HUES48 (cell line): ENCODE measurements around the gene TTC31.
A peak's percentile ranks its signal among the peaks of the same experiment; 100 is the strongest.

Experiments used
- H3K27ac ChIP-seq: one replicate; pipeline ENCODE4 v1.7.0; 2013; ENCODE audit warnings: low read depth, low read length, inconsistent platforms
- H3K27me3 ChIP-seq: 2 replicates; pipeline ENCODE4 v1.6.1; 2013; ENCODE audit warnings: mild to moderate bottlenecking, low read length; ENCODE audit not compliant: control insufficient read depth, insufficient read depth
- H3K36me3 ChIP-seq: 2 replicates; pipeline ENCODE4 v1.6.1; 2013; ENCODE audit warnings: low read length; ENCODE audit not compliant: control insufficient read depth, insufficient read depth
- H3K4me1 ChIP-seq: 2 replicates; pipeline ENCODE4 v1.6.1; 2013; ENCODE audit warnings: mild to moderate bottlenecking, low read length; ENCODE audit not compliant: control insufficient read depth, insufficient read depth
- H3K4me3 ChIP-seq: 2 replicates; pipeline ENCODE4 v1.5.1; 2013; ENCODE audit warnings: mild to moderate bottlenecking, low read depth, low read length
- H3K9ac ChIP-seq: 2 replicates; pipeline ENCODE4 v1.6.1; 2013; ENCODE audit warnings: mild to moderate bottlenecking, low read depth, low read length, moderate library complexity
- H3K9me3 ChIP-seq: 2 replicates; pipeline ENCODE4 v1.6.1; 2013; ENCODE audit warnings: low read length; ENCODE audit not compliant: control insufficient read depth, insufficient read depth

Gene TTC31

DNA sequence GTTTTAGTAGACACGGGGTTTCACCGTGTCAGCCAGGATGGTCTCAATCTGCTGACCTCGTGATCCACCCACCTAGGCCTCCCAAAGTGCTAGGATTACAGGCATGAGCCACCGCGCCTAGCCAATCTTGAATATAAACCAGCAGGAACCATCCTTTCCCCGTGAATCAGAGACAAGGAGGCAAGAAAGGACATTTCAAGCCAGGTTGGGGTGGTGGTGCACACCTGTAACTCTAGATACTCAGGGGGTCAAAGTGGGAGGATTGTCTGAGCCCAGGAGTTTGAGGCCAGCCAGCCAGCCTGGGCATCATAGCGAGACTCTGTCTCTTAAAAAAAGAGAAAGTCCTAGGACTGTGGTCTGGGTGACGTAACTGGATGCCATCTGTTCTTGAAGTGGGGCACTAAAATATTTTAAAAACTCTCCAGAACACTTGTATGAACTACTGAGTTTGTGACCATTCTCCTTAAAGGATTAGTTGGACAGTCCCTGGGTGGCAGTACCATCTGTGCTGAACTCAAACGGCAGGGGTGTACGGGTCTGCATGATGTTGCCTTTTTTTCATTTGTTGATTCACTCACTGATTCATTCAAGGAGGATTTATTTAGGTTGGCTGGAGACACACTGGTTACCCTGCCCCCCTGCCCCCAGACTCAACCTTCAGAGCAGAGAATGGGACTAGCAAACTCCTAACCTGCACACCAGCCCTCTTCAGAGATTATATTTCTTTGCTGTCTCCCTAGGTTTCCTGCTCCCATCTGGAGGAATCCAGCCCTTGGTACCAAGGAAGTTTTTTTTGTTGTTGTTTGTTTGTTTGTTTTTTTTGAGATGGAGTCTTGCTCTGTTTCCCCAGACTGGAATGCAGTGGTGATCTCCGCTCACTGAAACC lies 28.5 kb downstream of the TTC31 start:
- peaks cover 19% of the 10 kb centered on the region for H3K4me1 ChIP-seq
- no peak overlapping the region for H3K4me3 ChIP-seq
- peaks cover 80% of the 10 kb centered on the region for H3K27me3 ChIP-seq
- no peak overlapping the region for H3K9ac ChIP-seq
- no peaks in the 10 kb centered on the region for H3K36me3 ChIP-seq
- H3K27ac ChIP-seq, result no peak overlapping the region
- H3K9me3 ChIP-seq, result no peaks in the 10 kb centered on the region; the same call in 1 of the 2 replicates

DNA sequence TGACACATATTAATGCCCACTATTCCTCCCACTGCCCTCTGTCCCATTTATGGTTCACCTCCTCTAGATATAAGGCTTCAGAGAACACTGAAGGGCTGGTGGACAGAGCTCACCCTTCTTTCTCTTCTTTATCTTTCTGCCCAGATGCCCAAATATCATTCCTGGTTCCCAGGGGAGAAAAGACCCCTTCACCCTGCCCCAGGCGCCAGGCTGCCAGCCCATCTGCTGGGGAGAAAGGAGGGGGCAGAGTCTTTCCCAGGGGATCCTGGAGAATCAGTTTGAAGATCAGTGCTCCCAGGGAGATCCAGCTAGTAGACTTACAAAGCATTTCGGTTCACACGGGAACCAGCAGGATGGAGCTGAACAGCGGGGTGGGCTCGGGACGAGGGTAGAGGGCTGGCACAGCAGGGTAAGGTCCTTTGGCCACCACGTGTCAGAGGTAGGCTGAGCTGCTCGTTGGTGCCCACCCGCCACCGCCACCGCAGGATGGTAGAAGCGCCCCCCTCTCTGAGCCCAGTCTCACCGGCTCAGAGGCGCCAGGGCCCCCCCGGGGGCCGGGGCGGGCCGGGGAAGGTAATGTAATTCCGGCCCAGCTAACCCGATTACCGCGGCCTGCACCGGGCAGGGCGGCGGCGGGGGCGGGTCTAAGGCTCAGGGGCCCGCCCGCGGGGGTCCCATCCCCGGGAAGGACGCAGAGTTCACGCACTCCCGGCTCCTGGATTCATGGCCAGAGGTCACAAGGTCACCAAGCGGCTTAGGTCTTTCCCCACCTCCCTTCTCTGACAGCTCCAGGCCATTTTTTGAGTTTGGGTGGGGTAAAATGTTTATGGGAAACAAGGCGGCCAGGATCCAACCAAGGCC lies 30.1 kb downstream of the TTC31 start:
- H3K9ac ChIP-seq, result no peak overlapping the region
- peaks cover 96% of the 10 kb centered on the region for H3K27me3 ChIP-seq
- H3K27ac ChIP-seq, result no peak overlapping the region
- peak overlapping the region; percentile 57 for H3K4me3 ChIP-seq
- H3K9me3 ChIP-seq, result peaks cover 7% of the 10 kb centered on the region
- H3K36me3 ChIP-seq, result no peaks in the 10 kb centered on the region
- H3K4me1 ChIP-seq, result peaks cover 13% of the 10 kb centered on the region

DNA sequence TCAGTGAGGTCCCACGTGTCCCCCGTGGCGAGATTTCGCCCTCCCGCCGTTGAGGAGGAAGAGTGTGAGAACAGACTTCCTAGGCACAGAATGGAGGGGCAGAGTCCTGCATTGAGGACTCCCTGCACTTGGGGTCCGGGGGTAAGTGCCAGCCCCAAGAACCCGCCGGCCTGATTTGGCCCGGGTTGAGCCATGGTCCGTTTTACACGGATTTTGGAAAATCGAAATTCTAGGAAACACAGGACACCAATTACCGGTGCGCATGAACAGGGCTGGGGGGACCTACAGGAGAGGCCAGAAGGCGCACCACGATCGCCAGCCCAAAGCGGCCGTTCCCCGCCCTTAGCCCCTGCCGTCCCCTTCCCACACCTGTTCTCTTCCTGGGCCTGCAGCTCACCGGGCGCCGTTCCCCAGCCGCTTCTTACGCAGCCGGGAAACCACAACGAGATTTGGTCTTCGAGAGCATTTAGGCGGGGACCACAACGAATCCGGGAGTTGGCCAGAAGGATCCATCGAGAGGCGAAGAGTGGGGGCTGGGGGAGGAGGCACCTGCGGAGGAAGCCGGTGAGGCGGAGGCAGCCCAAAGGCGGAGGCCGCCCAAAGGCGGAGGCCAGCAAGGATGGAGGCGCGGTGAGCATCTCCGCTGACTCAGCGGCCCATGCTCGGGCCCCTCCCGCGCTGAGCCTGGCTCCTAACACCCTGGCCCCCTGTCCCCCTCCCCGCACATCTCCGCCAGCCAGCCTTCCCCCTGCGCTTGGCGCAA lies 30.9 kb downstream of the TTC31 start:
- H3K36me3 ChIP-seq, result no peaks in the 10 kb centered on the region
- H3K9me3 ChIP-seq, result peaks cover 7% of the 10 kb centered on the region
- peak overlapping the region; percentile 57 for H3K4me3 ChIP-seq
- no peak overlapping the region for H3K27ac ChIP-seq
- H3K9ac ChIP-seq, result no peak overlapping the region
- peaks cover 100% of the 10 kb centered on the region for H3K27me3 ChIP-seq
- peaks cover 8% of the 10 kb centered on the region for H3K4me1 ChIP-seq

DNA sequence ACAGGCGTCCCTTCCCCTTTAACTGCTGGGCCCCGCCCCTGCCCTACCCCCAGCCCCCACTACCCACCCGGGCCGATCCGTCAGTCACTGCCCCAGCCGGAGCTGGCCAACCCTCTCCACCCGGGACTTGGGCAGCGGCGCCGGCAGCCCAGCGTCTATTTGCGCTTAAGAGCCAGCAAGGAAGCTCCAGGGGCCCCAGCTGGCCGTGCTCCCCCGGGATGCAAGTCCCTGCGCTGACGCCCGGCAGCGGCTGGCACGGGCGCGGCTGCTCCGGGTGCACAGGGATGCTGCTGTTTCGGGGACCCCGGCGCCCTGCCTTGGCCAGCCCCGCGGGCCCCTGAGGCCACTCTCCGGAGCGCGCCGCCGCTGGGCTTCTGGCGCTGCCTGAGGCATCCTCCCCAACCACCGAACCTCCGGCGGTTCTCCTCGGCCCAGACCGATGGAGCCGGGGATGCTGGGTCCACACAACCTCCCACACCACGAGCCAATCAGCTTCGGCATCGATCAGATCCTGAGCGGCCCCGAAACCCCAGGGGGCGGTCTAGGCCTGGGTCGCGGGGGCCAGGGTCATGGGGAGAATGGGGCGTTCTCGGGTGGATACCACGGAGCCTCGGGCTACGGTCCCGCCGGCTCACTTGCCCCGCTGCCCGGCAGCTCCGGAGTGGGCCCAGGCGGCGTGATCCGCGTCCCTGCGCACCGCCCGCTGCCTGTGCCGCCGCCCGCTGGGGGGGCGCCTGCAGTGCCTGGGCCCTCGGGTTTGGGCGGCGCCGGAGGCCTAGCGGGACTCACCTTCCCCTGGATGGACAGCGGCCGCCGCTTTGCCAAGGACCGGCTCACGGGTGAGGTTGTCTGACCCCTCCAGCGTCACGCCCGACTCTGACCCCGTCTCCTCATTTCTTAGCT lies 31.7 kb downstream of the TTC31 start, which contains the start of gene TLX2:
TLX2 (plus strand) TSS at position 83 of the 903 bp plus-strand sequence; CDS start at position 440, 357 bp downstream.
- peaks cover 100% of the 10 kb centered on the region for H3K27me3 ChIP-seq
- no peaks in the 10 kb centered on the region for H3K36me3 ChIP-seq
- no peak within 1 kb of the TSS for H3K27ac ChIP-seq
- H3K9ac ChIP-seq, result no peak within 1 kb of the TSS
- peak within 1 kb of the TSS; percentile 57 for H3K4me3 ChIP-seq
- peaks cover 7% of the 10 kb centered on the region for H3K4me1 ChIP-seq
- peaks cover 7% of the 10 kb centered on the region for H3K9me3 ChIP-seq

DNA sequence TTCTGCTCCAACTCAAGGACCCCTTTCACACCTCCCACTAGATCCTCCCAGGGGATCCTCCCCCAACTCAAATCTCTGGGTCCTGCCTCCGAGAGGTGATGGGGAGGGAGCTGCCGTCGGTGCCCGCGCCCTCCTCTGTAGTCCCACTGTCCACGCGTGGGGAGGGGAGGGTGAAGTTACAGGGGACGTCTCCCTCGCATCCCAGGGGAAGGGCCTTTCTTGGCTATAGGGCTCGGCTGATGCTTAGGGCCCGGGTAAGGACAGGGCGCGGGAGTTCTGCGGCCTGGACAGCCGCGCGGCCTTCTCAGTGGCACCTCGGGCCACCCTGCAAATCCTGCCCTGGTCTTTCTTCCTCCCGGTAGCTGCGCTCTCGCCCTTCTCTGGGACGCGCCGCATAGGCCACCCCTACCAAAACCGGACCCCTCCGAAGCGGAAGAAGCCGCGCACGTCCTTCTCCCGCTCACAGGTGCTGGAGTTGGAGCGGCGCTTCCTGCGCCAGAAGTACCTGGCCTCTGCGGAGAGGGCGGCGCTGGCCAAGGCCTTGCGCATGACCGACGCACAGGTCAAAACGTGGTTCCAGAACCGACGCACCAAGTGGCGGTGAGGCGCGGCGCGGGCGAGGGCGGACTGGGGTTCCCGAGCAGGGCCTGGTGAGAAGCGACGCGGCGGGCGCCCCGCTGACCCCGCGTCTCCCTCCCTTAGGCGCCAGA lies 32.5 kb downstream of the TTC31 start:
- Histone ChIP-seq H3K27me3 (peaks cover 100% of the 10 kb centered on the region), H3K9me3 (peaks cover 7% of the 10 kb centered on the region), H3K4me3 (peak overlapping the region; percentile 28; the same call in 1 of the 2 replicates)

DNA sequence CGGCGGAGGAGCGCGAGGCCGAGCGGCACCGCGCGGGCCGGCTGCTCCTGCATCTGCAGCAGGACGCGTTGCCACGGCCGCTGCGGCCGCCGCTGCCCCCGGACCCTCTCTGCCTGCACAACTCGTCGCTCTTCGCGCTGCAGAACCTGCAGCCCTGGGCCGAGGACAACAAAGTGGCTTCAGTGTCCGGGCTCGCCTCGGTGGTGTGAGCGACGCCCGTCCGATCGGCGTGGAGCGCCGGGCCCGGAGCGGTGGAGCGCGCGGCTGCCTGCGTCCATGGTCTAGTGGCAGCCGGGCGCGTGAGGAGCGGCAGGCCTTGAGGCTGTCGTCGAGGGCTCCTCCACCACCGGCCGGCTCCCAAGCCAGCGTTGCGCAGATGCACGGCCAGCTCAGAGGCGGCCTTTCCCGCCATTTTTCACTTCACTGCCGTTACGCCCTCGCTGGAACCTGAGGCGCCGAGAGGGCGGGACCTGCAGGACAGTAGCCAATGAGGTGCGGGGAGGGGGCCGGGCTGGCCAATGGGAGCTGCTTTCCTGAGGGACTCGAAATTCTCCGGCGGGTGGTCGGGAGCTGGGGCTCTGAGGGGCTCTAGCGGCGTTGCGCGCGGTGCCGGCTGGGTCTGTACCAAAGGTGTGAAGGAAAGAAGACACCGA lies 33.2 kb downstream of the TTC31 start:
- peaks cover 7% of the 10 kb centered on the region for H3K9me3 ChIP-seq
- peak overlapping the region; percentile 28; the same call in 1 of the 2 replicates for H3K4me3 ChIP-seq
- no peak overlapping the region for H3K9ac ChIP-seq
- H3K36me3 ChIP-seq, result no peaks in the 10 kb centered on the region
- H3K4me1 ChIP-seq, result peaks cover 7% of the 10 kb centered on the region
- peaks cover 94% of the 10 kb centered on the region for H3K27me3 ChIP-seq
- H3K27ac ChIP-seq, result no peak overlapping the region

More for the DNA sequence above, 32.5 kb downstream of the TTC31 start:
- H3K27ac ChIP-seq, result no peak overlapping the region
- H3K9ac ChIP-seq, result no peak overlapping the region
- peaks cover 7% of the 10 kb centered on the region for H3K4me1 ChIP-seq
- H3K36me3 ChIP-seq, result no peaks in the 10 kb centered on the region

DNA sequence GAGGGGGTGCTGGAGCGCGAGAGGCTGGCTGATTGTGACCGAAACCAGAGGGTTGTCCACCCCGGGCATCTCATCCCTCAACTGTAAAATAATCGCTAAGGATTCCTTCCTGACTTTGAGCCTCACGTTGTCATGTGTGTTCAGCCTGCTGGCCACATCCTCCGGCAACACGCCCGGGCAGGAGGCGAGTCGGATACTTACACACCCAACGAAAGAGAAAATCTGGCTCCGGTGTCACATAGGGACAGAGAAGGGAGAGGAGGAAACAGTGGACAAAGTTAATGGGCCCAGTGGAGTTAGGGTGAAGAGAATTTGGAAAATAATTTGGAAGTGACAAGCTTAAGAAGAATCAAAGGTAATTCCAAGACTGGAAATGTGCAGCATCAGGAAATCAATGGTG lies 33.8 kb downstream of the TTC31 start:
- H3K4me3 ChIP-seq, result no peak overlapping the region
- H3K36me3 ChIP-seq, result no peaks in the 10 kb centered on the region
- H3K9ac ChIP-seq, result no peak overlapping the region
- peaks cover 88% of the 10 kb centered on the region for H3K27me3 ChIP-seq
- H3K27ac ChIP-seq, result no peak overlapping the region
- H3K4me1 ChIP-seq, result peaks cover 7% of the 10 kb centered on the region
- peaks cover 7% of the 10 kb centered on the region for H3K9me3 ChIP-seq

DNA sequence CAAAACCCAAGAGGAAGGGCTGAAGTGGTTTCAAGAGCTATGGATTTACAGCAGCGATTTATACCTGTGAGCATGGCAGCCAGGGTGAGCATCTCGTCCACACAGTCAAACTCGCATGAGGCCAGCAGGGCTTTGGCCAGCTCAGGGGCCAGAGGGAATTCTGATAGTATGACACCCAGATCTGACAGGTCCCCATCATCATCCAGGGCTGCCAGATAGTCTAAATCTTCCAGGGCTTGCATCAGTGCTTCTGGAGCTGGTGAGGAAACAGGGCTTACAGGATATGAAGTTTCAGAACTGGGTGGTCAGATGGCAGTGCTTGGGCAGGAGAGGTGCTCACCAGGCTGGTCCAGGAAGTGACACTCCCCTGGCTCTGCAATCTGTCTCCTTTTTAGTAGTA lies 39.6 kb downstream of the TTC31 start:
- no peaks in the 10 kb centered on the region for H3K4me1 ChIP-seq
- no peak overlapping the region for H3K4me3 ChIP-seq
- no peak overlapping the region for H3K9ac ChIP-seq
- no peak overlapping the region for H3K27ac ChIP-seq
- H3K9me3 ChIP-seq, result no peaks in the 10 kb centered on the region
- H3K36me3 ChIP-seq, result peaks cover 20% of the 10 kb centered on the region
- peaks cover 44% of the 10 kb centered on the region for H3K27me3 ChIP-seq

DNA sequence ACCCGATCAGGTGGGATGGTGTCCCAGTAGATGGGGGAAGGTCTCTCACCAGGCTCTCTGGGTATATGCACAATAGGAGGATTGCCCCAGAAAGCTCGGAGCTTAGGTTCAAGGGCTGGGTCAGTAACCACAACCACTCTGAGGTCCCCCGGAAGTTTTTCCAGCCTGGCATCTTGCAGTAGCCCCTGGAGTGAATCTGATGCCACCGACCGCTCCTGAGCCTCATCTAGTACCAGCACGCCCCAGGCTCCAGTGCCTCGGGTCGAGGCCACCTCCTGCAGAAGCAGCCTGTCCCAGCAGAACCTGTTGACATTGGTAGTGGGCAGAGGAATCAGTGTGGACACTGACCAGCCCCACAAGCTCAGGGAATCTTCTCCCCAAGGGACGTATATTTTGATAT lies 41.1 kb downstream of the TTC31 start:
- no peak overlapping the region for H3K9ac ChIP-seq
- H3K4me3 ChIP-seq, result no peak overlapping the region
- peaks cover 29% of the 10 kb centered on the region for H3K27me3 ChIP-seq
- H3K36me3 ChIP-seq, result peaks cover 28% of the 10 kb centered on the region
- H3K4me1 ChIP-seq, result peaks cover 4% of the 10 kb centered on the region; the same call in 1 of the 2 replicates
- H3K27ac ChIP-seq, result no peak overlapping the region
- H3K9me3 ChIP-seq, result no peaks in the 10 kb centered on the region
